HEK293 (cell line): ENCODE measurements around the gene AUH.

Source experiments
- CTCF ChIP-seq: fragments of 450-650 bp; formaldehyde crosslinking; IDR thresholded peaks from 2 replicates; pipeline ENCODE4 v1.5.1; 2016; ENCODE audit warnings: missing biosample characterization, missing genetic modification characterization
- GLIS1 ChIP-seq: fragments of 450-650 bp; formaldehyde crosslinking; IDR thresholded peaks from 2 replicates; pipeline ENCODE4 v1.5.1; 2016; ENCODE audit warnings: missing biosample characterization, missing genetic modification characterization
- ZNF280C ChIP-seq: fragments of 450-650 bp; formaldehyde crosslinking; IDR thresholded peaks from 2 replicates; pipeline ENCODE4 v1.5.1; 2016; ENCODE audit warnings: missing biosample characterization, missing genetic modification characterization
- ZNF518A ChIP-seq: fragments of 450-650 bp; formaldehyde crosslinking; conservative IDR thresholded peaks from 2 replicates; pipeline ENCODE4 v1.5.1; 2016; ENCODE audit warnings: low read depth, missing biosample characterization, missing genetic modification characterization

GRCh38 chr9:91407580-91408318 lies 46.0 kb upstream of the AUH start:
- TF ChIP-seq GLIS1 (no peak), ZNF280C (tag by site-specific recombination) (no peak), ZNF518A (tag by site-specific recombination) (no peak), CTCF (tag by site-specific recombination) (no peak)
